SKM-1 treated with dmso at 0.1 percent for 144 hours (cell line): ENCODE measurements around the gene LRRK1.

Experiments
- DNase-seq: peaks from one replicate; lab custom pipeline; 2025; ENCODE audit not compliant: unreplicated experiment; lab: John Stamatoyannopoulos, UW

Gene LRRK1

DNA sequence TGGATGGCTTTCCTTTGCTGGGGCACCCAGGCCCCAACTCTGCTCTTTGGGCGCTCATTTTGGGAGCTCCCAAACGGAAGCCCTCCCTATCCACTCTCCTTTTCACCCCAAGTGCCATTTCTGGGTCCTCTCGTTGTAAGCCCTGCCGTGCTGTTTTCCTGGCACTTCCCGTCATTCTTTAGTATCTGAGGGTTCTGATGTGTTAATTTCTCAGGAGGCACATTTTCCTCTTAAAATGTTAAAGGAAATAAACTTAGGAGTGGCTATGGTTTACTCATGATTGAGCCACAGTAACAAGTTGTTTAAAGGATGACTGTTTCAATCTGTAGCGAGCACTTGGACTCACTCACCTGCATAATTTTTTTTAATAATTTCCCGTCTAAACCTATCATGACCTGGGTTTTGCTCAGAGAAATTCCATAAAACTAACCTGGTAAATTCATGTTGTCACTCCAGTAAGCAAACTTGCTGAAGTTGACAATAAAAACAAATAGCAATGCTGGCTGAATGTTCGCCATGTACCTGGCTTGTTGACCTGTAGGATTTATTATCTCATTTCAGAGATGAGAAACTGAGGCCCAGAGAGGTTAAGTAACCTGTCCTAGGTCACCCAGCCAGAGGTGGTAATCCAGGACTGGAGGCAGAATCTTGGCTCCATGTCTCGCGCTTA lies 29.0 kb upstream of the LRRK1 start:
- no peak for DNase-seq

DNA sequence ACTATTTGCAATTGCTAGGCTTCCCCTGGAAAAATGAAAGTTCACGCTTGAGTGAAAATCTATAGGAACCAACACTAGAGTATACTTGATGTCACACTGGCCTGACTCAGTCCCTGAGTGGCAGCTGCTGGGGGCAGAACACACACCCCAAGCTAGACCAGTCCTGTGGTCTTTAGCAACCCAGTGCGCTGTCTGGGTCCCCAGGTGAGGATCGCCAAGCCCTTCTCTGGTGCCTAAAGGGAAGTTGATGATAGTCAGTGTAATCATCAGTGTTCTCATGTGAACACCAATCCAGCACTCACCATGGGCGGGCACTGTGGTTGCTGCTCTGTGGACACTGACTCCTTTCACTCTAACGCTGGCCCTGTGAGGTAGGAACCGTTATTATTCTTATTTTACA lies 28.3 kb upstream of the LRRK1 start:
- DNase-seq = no peak

DNA sequence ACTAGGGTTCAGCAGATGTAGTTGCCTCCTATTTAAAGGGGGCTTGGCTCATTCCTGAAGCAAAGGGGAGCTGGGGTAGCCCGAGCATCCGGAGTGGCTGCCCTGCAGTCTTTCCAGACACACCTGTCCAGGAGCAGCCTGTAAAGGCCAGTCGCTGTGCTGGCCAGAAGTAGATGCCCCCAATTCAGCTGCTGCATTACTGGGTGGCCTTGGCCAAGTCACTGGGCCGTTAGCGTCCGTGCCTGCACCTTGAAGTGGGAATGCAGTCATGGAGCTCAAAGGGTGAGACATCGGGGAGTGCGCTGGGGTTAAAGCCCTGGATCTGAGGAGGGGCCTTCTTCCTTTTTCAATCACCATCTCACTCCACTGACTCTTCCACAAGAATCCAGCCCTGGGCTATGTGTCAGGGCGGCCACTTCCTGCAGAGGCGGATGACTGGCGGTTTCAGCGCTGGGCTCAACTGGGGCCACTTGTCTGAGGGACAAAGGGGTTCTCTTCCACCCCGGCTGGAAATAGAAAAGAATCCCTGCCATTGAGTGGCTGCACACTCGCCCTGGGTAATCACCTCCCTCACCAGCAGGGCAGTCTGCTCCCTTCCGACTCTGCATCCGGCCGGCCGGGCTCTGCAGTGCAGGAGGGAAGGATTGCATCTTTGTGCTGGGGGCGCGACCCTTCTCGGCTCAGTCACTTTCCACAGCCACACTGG lies 27.7 kb upstream of the LRRK1 start:
- no peak for DNase-seq

DNA sequence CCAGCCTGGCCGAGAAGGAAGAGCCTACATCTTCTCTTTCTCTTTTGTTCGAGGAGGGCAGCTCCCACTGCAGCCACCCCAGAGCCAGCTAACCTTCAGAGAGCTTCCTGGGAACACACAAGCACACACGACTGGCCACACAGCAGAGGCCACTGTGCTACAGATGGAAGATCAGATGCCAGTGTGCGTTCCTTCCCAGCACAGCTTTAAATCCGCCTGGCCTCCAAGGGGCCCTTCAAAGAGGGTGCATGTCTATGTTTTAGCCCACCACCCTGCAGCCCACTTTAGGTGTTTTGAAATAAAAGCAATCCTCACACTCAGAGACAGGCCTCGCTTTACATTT lies 27.2 kb upstream of the LRRK1 start:
- DNase-seq = no peak

DNA sequence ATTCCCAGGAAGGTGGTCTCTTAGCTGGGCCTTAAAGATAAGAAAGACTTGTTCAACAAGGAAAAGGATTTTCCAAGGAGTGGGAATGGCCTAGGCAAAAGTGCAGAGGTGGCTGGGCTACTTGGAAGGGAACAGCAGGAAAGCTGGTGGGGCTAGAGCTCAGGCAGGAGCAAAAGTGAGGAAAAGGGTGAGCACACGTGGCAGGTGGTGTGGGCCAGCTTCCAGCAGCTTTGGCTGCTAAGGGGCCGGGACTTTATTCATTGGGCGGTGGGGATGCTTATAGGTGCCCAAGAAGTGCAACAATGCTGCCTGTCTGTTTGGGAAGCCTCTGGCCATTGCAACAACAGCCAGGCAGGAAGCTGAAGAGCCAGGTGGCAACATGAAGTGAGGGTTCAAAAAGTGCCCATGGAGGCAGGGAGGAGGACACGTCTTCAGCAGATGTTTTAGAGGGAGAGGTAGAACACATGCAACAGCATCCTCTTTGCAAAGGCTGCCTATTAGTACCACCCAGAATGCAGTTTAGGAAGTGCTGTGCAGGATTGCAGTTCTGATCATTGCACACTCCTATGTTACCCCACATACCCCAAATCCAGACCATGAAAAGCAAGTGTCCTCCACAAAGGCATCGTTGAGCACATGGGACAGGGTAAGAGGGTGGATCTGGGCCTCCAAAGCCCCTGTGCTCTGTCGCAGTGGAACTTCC lies 25.7 kb upstream of the LRRK1 start:
- no peak for DNase-seq

DNA sequence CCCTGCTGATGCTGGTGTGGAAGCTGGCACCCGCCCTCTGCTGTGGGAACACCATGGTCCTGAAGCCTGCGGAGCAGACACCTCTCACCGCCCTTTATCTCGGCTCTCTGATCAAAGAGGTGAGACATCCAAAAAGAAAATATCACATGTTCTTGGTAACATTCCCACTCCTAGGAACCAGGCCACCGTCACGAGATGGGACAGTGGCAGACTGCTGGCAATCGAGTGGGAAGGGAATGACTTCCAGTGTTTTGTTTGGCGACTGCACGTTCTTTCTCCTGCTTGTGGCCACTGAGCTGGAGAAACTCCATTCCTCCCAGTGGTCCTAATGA lies 25.2 kb upstream of the LRRK1 start:
- no peak for DNase-seq

DNA sequence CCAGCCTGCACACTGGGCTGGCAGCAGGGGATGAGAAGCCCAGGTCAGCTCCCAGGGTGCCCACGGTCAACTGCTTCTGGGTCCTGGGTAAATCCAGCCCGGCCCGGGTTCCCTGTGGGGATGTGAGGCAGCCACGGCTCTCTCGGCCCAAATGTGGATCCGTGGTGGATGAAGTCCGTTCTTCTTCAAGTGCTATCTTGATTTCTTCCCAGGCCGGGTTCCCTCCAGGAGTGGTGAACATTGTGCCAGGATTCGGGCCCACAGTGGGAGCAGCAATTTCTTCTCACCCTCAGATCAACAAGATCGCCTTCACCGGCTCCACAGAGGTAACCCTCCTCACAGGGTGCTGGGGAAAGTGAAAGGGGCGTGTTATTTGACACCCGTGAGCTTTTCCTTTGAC lies 23.4 kb upstream of the LRRK1 start:
- no peak for DNase-seq

DNA sequence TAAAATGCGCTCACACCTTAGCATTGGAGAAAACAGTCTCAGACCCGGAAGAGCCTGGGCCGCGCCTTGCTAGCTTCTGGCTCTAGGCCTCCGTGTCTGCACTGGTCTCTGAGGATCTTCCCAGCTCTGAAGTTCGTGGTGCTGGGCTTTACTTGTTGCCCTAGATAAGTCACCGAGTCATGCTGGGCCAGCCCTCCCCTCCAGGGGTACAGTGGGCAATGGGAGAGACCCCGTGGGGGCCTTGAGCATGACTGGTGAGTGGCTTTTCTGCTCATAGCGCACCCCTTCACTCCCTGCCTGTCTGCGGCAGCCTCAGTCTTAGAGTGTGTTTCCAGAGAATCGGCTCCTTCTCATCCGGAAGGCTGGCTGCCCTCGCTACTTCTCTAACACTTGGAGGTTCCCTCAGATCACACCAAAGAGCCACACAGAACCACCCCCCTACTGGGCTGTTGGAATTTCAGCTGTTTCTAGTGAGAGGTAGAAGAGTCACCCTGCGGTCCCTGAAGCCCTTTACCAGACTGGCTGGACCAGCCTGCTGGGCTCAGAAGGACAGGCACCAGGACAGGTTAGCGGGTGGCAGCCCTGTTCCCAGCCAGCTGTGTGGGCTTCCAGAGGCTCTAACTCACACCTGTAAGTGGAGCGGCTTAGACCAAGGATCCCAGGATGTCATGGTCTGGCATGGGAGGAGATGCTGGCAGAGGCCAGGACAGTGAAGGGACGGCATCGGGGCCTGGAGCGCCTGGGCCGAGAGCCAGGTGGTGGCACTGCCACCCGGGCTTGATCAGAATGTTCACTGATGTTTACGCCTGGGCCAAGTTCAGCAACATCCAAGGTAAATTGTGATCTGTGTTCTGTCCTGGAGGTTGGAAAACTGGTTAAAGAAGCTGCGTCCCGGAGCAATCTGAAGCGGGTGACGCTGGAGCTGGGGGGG lies 21.7 kb upstream of the LRRK1 start:
- DNase-seq = no peak

DNA sequence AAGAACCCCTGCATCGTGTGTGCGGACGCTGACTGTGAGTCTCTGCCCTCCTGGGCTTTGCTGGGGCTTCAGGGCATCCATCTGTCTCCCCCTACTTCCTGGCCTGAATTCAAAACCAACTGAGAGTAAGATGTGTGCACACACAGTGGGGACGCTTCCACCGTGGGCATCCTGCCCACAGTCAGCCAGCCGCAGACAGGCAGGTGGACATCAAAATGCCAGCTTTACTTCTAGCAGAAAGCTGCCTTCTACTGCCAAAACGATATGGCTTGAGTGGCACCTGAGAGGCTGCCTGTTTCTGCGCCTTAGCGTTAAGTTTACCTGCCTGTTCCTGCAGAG lies 21.0 kb upstream of the LRRK1 start:
- DNase-seq = no peak

DNA sequence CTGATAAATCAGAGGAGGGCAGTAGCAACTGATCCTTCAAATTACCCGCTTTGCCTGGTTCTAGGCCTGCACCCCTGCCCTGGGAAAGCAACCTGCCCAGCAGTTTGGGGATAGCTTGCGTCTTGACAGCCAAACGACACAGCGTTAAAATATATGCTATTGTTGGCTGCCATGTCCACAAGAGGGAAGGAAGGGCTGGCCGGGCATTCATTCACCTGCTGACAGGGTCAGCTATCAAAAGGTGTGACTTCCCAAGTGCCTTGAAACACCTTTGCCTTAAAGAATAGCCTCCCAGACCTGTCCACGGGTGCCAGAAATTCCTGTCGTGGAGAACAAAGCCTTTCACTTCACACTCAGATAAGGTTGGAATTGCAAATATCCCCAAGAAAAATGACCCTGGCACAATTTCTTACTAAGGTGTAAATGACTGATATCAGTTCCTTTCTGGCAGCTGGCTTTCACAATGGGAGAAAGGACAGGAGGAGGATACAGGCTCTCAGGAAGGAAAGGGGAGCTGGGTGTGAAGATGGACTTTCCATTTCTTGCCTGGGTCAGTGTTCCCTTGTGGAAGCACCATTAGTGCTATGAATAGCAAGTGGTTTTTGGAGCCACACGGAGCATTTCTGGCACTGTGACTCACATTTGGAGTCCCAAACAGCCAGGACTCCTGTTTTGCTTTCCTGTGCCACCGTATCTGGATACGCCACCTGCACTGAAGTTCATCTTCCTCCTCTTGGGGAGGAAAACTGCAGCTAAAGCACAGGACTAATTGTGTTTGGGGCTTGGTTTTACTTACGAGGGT lies 20.3 kb upstream of the LRRK1 start:
- DNase-seq = no peak

DNA sequence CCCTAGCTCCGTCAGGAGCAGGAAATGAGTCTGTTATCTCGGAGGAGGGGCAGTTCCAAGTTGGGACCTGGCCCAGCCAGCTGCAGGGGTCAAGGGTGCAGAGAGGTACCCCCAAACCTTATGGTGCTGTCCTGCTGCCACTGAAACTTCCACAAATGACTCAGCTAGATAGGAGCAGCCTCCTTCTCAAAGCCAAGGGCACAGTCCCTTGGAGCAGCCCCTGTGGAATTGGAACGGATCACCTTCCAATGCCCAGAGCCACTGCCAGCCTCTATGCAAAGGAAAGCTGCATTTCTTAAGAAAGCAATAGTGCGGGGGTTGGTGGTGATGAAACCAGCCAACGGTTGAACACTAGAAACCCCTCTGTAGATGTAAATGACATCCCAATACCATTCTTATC lies 19.6 kb upstream of the LRRK1 start:
- no peak for DNase-seq

DNA sequence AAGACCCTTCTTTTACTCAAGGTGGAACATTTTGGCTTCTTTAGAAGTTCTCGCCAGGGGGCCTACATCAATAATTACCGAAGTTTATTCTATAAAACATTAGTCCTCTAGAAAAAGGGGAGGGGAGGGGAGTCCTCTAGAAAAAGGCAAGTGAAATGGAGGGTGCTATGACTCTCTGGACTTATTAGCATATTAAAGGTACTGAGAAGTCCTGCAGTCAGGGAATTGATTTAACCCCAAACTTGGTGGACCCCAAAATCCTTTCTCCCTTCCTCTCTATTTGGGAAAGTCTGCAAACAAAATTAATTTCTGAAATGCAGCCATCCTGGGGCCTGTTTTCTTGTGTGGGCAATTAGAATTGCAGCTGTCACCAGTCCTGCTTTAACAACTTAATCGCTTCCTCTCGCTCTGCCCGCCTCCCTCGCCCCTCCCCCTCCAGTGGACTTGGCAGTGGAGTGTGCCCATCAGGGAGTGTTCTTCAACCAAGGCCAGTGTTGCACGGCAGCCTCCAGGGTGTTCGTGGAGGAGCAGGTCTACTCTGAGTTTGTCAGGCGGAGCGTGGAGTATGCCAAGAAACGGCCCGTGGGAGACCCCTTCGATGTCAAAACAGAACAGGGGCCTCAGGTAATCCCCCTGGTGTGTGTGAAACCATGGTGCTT lies 18.9 kb upstream of the LRRK1 start:
- no peak for DNase-seq

DNA sequence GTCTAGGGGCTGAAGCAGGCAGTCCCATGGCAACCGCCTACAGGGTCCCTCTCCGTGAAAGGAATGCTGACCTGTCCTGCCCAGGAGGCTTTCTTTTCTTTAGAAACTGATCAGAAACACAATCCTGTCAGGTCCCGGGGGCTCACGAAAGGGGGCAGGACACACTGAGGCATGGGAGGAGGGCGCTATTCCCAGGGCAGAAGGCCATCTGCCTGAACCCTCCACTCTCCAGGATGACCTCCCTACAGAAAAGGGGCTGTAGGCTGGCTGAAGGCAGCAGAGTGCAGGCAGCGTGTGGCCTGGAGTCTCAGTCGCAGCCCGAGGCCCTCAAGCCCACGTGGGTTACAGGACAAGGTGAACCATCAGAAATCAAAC lies 18.4 kb upstream of the LRRK1 start:
- DNase-seq = no peak

DNA sequence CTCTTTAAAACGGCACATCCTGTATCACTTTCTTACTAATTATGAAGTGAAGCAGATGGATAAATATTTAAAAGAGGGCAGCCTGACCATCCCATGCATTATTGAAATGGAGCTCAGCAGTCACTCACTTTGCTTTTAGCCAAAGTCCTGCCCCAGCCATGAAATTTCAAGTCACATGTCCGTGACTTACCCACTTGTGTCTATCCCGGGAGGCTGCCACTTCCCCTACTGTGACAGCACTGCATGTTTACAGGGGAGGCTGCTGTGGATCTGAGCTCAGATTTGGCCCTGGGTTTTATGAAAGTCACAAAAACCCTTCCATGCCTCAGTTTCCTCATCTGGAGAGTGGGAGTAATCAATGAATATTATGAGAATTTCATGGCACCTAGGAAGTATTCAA lies 17.9 kb upstream of the LRRK1 start:
- DNase-seq = no peak

DNA sequence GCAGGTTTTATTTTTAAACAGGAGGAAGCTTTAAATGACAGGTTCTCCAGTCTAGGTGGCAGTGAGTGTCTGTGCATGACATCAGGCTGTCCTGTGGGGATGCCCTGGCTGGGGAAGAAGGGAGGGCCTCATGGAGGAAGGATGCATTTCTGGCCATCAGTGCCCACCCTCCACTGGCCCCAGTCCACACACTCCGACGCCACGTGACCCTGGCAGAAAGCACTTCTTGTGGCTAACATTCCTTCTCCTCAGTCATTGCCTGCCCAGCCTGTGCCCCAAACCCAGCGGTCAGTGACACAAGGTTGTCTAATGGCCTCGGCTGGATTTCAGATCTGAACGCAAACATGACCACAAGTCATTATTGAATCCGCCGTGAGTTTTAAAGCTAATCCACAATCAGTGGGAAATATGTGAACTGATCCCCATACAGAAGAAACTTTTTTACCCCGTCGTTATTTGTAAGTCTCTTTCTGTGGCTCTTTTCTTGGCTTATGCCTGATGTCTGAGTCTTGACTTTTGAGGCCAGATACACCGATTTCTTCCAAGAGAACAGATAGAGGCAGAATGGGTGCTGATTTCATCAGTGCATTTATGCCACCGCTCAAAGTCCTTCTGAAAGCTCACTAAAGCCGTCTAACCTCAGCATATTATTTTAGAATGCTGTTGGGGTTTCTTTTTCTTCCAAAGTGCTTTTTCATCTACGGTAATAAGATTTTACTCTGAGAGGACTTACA lies 17.3 kb upstream of the LRRK1 start:
- no peak for DNase-seq

DNA sequence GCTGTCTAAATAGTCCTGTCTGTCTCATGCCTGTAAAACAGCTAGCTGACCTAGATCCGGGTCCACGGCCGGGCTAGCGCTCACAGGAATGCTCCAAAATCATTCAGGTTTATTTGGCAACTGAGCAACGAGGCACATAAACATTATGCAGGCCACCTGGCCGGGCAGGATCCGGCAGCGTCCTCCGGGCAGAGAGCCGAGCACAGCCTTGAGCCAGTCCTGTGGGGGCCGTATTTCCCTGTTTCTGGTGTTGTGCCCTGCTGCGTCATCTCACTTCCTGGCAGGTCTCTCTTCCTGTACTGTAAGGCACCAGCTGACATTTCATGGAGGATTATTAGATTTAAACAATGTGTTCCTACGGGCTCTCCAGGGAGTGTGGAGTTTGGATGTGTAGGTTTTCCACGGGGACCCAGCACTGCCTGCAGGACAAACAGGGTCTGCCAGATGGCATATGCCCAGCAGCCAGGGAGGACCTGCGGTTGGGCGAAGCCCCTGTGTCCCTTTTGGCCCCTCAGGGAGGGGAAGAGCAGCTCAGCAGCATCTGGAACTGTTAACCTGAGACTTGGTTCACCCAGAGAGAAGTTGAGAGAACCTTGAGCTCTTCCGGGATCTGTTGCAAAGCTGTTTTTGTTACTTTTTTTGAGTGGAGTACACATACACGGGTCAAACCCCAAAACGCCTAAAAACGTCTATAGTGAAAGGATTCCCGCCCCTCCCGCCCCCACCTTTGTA lies 16.6 kb upstream of the LRRK1 start:
- DNase-seq = no peak

DNA sequence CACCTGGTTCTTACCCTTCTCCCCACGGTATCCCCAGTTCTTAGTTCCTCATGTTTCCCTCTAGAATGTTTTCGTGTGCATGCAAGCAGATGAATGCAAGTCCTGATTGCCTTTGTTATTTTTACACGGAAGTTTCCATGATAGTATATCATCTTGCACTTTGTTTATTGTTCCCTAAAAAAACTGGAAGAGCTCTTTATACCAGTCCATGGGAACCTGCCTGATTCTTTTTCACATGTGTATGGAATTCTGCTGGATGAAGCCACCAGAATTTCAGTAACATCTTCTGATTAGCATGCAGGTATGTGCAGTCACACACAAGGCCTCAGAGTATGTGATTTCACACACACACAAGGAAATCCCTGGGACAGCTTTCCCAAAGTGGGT lies 16.0 kb upstream of the LRRK1 start:
- no peak for DNase-seq

DNA sequence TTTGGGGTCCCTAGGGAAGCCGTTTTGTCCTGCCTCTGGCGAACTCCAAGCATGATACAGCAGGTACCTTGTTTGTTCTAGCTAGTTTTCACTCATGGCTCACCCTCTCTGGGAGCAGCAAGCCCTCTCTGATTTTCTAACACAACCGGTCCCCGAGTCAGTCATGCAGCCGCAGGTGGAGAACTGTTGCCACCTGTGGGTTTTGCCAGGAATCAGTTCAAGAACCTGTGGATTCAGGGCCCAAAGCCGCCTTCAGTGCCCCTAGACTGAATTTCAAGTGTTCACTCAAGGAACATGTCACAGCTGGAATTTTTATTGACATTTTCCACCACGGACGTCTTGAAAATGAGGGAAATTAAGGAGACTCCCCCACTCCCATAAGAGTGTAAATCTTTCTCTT lies 13.3 kb upstream of the LRRK1 start:
- no peak for DNase-seq

DNA sequence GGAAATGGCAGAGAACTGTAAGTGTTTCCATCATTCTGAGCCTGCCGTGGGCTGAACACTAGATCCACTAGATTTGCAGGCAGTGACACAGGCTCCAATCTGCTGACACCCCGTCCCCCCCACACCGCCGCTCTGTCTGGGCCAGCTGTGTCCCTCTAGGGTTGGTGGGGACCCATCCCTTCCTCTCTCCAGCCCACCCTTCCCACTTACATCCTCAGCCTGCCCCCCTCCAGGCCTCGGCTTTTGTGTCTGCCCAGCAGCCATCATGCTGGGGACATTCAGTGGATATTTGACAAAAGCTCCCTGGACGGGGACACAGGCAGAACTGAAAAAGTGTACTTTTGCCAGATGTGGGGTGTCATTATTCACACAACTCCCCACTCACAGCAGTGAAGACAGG lies 10.7 kb upstream of the LRRK1 start:
- DNase-seq = no peak
